ENCODE results near the gene HES1. TPM values are rescaled to one million over a fixed set of nuclear protein-coding genes. Genes with fewer than 3 reads are reported as not detected.

HES1 gene
- polyA plus RNA-seq, 1 donor from 2014 or later: 0.25 TPM

DNA sequence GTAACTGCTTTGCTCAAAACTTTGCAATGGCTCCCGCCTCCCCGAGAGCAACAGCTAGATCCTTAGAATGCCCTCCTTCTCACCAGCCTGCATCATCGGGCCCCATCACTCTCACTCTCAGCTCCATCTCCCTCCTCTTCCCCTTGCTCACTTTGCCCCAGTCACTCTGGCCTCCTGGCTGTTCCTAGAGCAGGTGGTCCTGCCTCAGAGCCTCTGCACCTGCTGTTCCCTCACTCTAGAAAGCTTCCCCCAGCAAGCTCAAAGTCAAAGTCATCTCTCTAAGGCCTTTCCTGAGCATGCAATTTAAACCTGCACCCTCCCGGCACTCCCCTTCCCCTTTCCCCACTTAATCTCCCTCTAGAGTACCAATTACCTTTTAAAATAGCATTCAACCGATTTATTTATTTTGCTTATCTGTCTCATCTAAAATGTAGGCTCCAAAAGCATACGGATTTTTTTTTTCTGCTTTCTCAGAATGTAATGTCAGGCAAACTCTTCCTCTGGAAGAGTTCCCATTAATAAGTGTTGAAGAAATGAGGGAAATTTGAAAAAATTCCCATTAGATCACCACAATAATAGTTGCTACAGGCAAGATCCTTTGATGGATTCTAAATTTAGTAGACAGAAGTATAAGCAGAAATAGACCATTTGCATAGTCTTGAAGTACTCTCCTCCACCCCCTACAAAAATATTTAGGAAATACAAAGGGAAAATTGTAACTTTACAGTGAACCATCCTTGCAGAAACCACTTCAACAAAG lies 15.9 kb upstream of the HES1 start:
- H3K27ac ChIP-seq (ENCODE audit: low read length): no peak overlapping the region
- TF ChIP-seq POLR2AphosphoS5 (IDR thresholded peaks at IDR 0.05) (no peak), EZH2 (IDR thresholded peaks at IDR 0.05; ENCODE audit: borderline replicate concordance, insufficient read depth, low read length, poor library complexity, severe bottlenecking) (no peak), TAF1 (IDR thresholded peaks at IDR 0.05; ENCODE audit: low read depth) (no peak), MXI1 (conservative IDR thresholded peaks at IDR 0.05; ENCODE audit: poor library complexity, severe bottlenecking) (no peak), EP300 (conservative IDR thresholded peaks at IDR 0.05; ENCODE audit: poor library complexity, severe bottlenecking) (no peak)
- TF ChIP-seq, protein P1, sequence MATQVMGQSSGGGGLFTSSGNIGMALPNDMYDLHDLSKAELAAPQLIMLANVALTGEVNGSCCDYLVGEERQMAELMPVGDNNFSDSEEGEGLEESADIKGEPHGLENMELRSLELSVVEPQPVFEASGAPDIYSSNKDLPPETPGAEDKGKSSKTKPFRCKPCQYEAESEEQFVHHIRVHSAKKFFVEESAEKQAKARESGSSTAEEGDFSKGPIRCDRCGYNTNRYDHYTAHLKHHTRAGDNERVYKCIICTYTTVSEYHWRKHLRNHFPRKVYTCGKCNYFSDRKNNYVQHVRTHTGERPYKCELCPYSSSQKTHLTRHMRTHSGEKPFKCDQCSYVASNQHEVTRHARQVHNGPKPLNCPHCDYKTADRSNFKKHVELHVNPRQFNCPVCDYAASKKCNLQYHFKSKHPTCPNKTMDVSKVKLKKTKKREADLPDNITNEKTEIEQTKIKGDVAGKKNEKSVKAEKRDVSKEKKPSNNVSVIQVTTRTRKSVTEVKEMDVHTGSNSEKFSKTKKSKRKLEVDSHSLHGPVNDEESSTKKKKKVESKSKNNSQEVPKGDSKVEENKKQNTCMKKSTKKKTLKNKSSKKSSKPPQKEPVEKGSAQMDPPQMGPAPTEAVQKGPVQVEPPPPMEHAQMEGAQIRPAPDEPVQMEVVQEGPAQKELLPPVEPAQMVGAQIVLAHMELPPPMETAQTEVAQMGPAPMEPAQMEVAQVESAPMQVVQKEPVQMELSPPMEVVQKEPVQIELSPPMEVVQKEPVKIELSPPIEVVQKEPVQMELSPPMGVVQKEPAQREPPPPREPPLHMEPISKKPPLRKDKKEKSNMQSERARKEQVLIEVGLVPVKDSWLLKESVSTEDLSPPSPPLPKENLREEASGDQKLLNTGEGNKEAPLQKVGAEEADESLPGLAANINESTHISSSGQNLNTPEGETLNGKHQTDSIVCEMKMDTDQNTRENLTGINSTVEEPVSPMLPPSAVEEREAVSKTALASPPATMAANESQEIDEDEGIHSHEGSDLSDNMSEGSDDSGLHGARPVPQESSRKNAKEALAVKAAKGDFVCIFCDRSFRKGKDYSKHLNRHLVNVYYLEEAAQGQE (IDR thresholded peaks at IDR 0.05; ENCODE audit: borderline replicate concordance): no peak
- TF ChIP-seq, protein P2, sequence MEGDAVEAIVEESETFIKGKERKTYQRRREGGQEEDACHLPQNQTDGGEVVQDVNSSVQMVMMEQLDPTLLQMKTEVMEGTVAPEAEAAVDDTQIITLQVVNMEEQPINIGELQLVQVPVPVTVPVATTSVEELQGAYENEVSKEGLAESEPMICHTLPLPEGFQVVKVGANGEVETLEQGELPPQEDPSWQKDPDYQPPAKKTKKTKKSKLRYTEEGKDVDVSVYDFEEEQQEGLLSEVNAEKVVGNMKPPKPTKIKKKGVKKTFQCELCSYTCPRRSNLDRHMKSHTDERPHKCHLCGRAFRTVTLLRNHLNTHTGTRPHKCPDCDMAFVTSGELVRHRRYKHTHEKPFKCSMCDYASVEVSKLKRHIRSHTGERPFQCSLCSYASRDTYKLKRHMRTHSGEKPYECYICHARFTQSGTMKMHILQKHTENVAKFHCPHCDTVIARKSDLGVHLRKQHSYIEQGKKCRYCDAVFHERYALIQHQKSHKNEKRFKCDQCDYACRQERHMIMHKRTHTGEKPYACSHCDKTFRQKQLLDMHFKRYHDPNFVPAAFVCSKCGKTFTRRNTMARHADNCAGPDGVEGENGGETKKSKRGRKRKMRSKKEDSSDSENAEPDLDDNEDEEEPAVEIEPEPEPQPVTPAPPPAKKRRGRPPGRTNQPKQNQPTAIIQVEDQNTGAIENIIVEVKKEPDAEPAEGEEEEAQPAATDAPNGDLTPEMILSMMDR (IDR thresholded peaks at IDR 0.05; ENCODE audit: poor library complexity, severe bottlenecking): no peak
- H3K27me3 ChIP-seq (ENCODE audit: insufficient read depth, low read depth, low read length): no peaks in the 10 kb centered on the region
- H3K9me3 ChIP-seq (ENCODE audit: low read length): no peaks in the 10 kb centered on the region
- H3K4me3 ChIP-seq (ENCODE audit: low read length): no peak overlapping the region
- no peaks in the 10 kb centered on the region for H3K36me3 ChIP-seq (ENCODE audit: insufficient read depth, low read length)
- no peak overlapping the region for H3K4me2 ChIP-seq (ENCODE audit: low read length)
- no peak overlapping the region for H2AFZ ChIP-seq (ENCODE audit: low read depth, low read length)
- no peaks in the 10 kb centered on the region for H3F3A ChIP-seq (ENCODE audit: insufficient read depth, low read length, poor library complexity, severe bottlenecking)
- no peaks in the 10 kb centered on the region for H3K79me2 ChIP-seq (replicated peaks; ENCODE audit: insufficient read depth, low read length)
- H4K20me1 ChIP-seq (ENCODE audit: insufficient read depth): no peaks in the 10 kb centered on the region
- H3K9ac ChIP-seq (ENCODE audit: low read length): no peak overlapping the region
- H3K9me2 ChIP-seq (ENCODE audit: insufficient read depth, low read length): no peaks in the 10 kb centered on the region

DNA sequence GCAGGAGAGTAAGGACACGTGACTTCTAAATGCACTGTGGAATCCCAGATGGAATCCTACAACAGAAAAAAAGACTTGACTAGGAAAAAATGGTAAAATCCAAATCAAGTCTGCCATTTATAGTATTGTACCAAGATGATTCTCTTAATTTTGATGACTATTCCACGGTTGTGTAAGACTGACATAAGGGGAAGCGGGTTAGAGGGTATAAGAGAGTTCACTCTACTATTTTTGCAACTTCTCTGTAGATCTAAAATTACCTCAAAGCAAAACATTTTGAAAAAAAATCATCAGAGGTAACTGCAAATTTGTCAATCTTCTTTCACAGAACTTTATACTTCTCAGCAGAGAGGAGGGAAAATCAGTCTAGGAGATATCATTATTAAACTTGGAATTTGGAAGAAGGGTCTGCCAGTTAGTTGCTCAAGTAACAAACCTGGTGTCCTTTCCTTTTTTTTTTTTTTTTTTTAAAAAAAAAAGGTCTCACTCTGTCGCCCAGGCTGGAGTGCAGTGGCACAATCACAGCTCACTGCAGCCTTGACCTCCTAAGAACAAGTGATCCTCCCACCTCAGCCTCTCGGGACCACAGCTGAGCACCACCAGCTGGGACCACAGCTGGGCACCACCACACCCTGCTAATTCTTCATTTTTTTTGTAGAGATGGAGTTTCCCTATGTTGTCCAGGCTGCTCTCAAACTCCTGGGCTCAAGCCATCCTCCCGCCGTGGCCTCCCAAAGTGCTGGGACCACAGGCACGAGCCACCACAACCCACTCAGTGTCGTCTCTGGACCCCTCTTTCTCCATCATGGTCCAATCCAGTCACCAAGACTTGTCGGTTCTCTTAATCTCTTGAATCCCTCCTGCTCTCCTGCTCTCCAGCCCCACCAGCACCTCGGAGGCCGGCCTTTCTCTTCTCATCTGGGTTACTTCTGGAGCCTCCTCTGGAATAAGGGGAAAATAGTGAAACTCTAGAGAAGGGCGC lies 14.9 kb upstream of the HES1 start:
- no peak overlapping the region for H3K27ac ChIP-seq (ENCODE audit: low read length)
- no peaks in the 10 kb centered on the region for H3K9me3 ChIP-seq (ENCODE audit: low read length)
- H2AFZ ChIP-seq (ENCODE audit: low read depth, low read length): no peak overlapping the region
- H3K9me2 ChIP-seq (ENCODE audit: insufficient read depth, low read length): no peaks in the 10 kb centered on the region
- no peaks in the 10 kb centered on the region for H3K79me2 ChIP-seq (replicated peaks; ENCODE audit: insufficient read depth, low read length)
- H3K4me3 ChIP-seq (ENCODE audit: low read length): no peak overlapping the region
- no peak for TF ChIP-seq EP300 (conservative IDR thresholded peaks at IDR 0.05; ENCODE audit: poor library complexity, severe bottlenecking)
- TF ChIP-seq, protein P2 (IDR thresholded peaks at IDR 0.05; ENCODE audit: poor library complexity, severe bottlenecking): no peak
- TF ChIP-seq RAD21 (conservative IDR thresholded peaks at IDR 0.05): no peak
- TF ChIP-seq SMC3 (conservative IDR thresholded peaks at IDR 0.05; ENCODE audit: poor library complexity): no peak
- TF ChIP-seq, protein P1 (IDR thresholded peaks at IDR 0.05; ENCODE audit: borderline replicate concordance): no peak
- TF ChIP-seq POLR2AphosphoS5 (IDR thresholded peaks at IDR 0.05): no peak
- TF ChIP-seq EZH2 (IDR thresholded peaks at IDR 0.05; ENCODE audit: borderline replicate concordance, insufficient read depth, low read length, poor library complexity, severe bottlenecking): no peak
- no peak for TF ChIP-seq MXI1 (conservative IDR thresholded peaks at IDR 0.05; ENCODE audit: poor library complexity, severe bottlenecking)
- TF ChIP-seq TAF1 (IDR thresholded peaks at IDR 0.05; ENCODE audit: low read depth): no peak
- H3K36me3 ChIP-seq (ENCODE audit: insufficient read depth, low read length): no peaks in the 10 kb centered on the region
- H3K4me2 ChIP-seq (ENCODE audit: low read length): no peak overlapping the region
- no peaks in the 10 kb centered on the region for H4K20me1 ChIP-seq (ENCODE audit: insufficient read depth)
- no peaks in the 10 kb centered on the region for H3K27me3 ChIP-seq (ENCODE audit: insufficient read depth, low read depth, low read length)
- H3K9ac ChIP-seq (ENCODE audit: low read length): no peak overlapping the region
- H3F3A ChIP-seq (ENCODE audit: insufficient read depth, low read length, poor library complexity, severe bottlenecking): no peaks in the 10 kb centered on the region

Measured in neural cell (in vitro differentiated cells).